NT2/D1 (cell line): ENCODE data around the gene RBMS3.
"Not testable (repeated sequence)": the region's sequence is repeated elsewhere in the genome, so short reads cannot be mapped to it uniquely, and the experiment has no call there.

Source experiments
- DNase-seq: peaks from one replicate; pipeline ENCODE4 v3.0.0-alpha.2; 2011; ENCODE audit warnings: low read depth, low spot score
- H3K27me3 ChIP-seq: 2 replicates; pipeline ENCODE4 v1.6.0; 2011; ENCODE audit warnings: mild to moderate bottlenecking; ENCODE audit not compliant: insufficient read length, insufficient read depth
- H3K36me3 ChIP-seq: 2 replicates; pipeline ENCODE4 v1.6.1; 2011; ENCODE audit warnings: mild to moderate bottlenecking, low read length, mixed read lengths; ENCODE audit not compliant: insufficient read depth, insufficient read length
- H3K4me1 ChIP-seq: 2 replicates; pipeline ENCODE4 v1.5.1; 2011; ENCODE audit not compliant: insufficient read depth, insufficient read length
- H3K4me3 ChIP-seq: 2 replicates; pipeline ENCODE4 v1.5.1; 2011; ENCODE audit warnings: low read depth; ENCODE audit not compliant: insufficient read length
- H3K9ac ChIP-seq: 2 replicates; pipeline ENCODE4 v1.6.0; 2011; ENCODE audit warnings: low read depth; ENCODE audit not compliant: insufficient read length
- H3K9me3 ChIP-seq: 2 replicates; pipeline ENCODE4 v1.5.1; 2011; ENCODE audit warnings: mild to moderate bottlenecking, low read length; ENCODE audit not compliant: insufficient read depth
- SUZ12 ChIP-seq: IDR thresholded peaks from 2 replicates; pipeline ENCODE4 v1.6.1; 2011; ENCODE audit not compliant: insufficient read length, insufficient read depth; ENCODE audit errors: extremely low read depth
- YY1 ChIP-seq: IDR thresholded peaks from 2 replicates; pipeline ENCODE4 v1.6.1; 2011; ENCODE audit not compliant: insufficient read length, insufficient read depth
- ZNF274 ChIP-seq: IDR thresholded peaks from 2 replicates; pipeline ENCODE4 v1.6.1; 2011; ENCODE audit warnings: mild to moderate bottlenecking, low read depth, low read length

RBMS3 gene

DNA sequence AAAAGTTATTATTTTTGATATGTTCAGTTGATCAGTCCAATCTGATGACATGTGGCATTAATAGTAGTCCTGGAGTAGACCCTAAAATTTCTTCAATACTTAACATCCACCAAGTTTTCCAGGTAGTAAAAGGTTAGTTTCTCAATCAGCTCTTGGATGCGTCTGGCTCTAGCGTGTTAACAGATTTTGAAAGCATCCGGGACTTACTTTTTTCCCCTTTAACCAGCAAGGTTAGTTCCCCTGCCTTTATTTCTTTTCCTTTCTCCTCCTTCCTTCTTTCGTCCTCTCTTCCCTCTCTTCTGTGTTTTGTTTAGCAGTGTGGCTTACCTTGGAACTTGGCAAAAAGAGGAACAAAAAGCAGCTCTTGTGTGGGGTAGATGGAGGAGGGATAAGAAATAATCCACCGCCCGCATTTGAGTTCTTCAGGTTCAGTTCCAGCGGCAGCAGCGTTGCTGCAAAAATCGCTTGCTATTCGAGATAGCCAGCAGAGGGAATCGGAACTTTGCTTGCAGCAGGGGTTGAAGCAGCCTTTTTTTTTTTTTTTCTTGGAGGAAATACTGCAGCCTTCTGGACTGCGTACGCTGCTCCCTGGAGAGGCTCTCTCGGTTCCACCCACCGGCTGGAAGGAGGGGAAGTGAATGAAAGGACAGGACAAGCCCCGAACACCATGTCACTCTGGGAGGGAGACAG, at the start of gene RBMS3:
RBMS3 (plus strand) TSS at position 668 of the 690 bp plus-strand sequence.
- Histone ChIP-seq H3K9me3 (no peaks in the 10 kb centered on the region), H3K36me3 (no peaks in the 10 kb centered on the region), H3K27me3 (no peaks in the 10 kb centered on the region), H3K9ac (peak within 1 kb of the TSS; percentile 62), H3K4me3 (peak within 1 kb of the TSS; percentile 9), H3K4me1 (no peaks in the 10 kb centered on the region)
- TF ChIP-seq SUZ12: no peak
- TF ChIP-seq YY1: no peak
- peak; percentile 81 for DNase-seq

DNA sequence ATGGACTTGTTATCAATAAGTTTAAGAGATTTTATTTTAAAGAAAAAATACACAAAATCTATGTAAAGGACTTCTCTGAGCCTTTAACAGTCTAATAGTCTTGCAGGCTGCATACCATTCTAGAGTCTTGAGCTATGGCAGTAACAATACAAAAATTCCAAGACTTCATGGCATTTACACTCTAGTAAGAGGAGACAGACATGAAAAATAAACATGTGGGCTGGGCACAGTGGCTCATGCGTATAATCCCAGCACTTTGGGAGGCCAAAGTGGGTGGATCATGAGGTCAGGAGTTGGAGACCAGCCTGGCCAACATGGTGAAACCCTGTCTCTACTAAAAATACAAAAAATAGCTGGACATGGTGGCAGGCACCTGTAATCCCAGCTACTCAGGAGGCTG, 47.7 kb upstream of the RBMS3 start:
- not testable (repeated sequence) for H3K4me3 ChIP-seq, H3K27me3 ChIP-seq, H3K36me3 ChIP-seq, H3K9ac ChIP-seq, DNase-seq, H3K4me1 ChIP-seq, H3K9me3 ChIP-seq

DNA sequence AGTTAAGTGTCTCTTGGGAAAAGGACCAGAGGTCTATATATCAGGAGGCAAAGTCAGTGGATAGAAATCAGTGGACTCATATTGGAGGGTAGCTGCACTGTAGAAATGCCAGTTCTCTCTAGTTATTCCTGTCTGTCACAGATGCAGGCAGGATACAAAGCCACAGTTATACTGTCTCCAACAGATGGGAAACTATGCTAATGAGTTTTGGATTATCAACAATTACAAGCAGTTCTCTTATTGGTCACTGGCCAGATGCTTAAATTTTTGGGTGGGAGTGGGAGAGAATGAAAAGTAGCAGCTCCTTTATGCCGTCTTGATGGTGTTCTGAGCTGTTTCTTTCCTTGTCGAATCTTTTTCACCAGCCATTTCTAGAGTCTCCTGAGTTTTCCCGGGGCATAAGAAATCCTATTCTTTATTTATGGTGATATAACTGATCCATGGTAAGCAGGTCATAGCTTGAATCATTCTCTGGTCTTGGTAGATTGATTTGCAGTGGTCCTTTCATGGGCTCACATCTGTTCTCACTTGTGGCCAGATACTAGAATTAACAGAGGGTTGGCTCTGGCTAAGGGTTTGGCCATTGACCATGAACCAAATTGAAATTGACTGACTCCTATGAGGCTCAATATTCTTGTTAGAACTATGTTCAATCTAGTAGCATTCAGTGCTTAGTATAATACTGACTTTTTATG, 44.6 kb upstream of the RBMS3 start:
- no peak overlapping the region for H3K9ac ChIP-seq
- no peak overlapping the region for H3K4me3 ChIP-seq
- TF ChIP-seq ZNF274 (no peak), SUZ12 (no peak), YY1 (no peak)
- DNase-seq: no peak
- peaks cover 4% of the 10 kb centered on the region for H3K4me1 ChIP-seq
- no peaks in the 10 kb centered on the region for H3K27me3 ChIP-seq
- no peaks in the 10 kb centered on the region for H3K9me3 ChIP-seq
- no peaks in the 10 kb centered on the region for H3K36me3 ChIP-seq

DNA sequence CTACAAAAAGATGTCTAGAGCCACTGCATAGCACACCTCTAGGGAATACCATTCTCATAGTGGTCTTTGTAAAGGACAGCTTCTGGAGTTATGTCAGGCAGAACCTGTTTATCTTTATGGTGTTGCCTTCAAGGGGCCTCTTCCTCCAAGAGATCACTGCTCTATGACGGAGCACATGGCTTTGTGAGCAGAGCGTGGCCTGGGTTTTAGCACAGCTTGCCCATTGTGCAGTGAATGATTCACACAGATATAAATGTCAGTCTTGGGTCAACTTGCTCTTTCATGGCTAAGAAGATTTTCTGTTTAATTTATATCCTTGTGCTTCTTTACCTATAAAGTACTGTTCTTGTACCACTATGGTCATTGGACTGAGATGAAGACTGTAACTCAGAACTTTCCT, 41.5 kb upstream of the RBMS3 start:
- peaks cover 4% of the 10 kb centered on the region for H3K4me1 ChIP-seq
- TF ChIP-seq ZNF274 (no peak), YY1 (no peak), SUZ12 (no peak)
- no peak overlapping the region for H3K9ac ChIP-seq
- no peak overlapping the region for H3K4me3 ChIP-seq
- H3K9me3 ChIP-seq: no peaks in the 10 kb centered on the region
- no peak for DNase-seq
- H3K27me3 ChIP-seq: no peaks in the 10 kb centered on the region
- no peaks in the 10 kb centered on the region for H3K36me3 ChIP-seq

DNA sequence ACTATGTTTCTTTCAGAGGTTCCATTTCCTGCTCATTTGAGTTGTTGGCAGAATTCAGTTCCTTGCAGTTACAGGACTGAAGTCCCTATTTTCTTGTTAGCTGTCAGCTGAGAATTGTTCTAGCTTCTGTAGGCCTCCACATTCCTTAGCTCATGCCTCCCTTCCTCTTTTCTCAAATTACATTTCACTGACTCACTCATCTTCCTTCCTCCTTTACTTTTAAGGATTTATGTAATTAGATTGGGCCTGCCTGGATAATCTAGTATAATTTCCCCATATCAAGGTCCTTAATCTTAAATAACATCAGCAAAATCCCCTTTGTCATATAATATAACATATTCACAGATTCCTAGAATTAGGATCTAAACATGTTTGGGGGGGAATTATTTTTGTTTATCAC, 40.6 kb upstream of the RBMS3 start:
- Histone ChIP-seq H3K4me3 (no peak overlapping the region), H3K36me3 (no peaks in the 10 kb centered on the region), H3K9ac (no peak overlapping the region), H3K4me1 (peaks cover 4% of the 10 kb centered on the region), H3K9me3 (no peaks in the 10 kb centered on the region), H3K27me3 (no peaks in the 10 kb centered on the region)
- DNase-seq: peak; percentile 8
- TF ChIP-seq YY1 (no peak), ZNF274 (no peak), SUZ12 (no peak)

- H3K4me3 ChIP-seq: no peak overlapping the region
- H3K4me1 ChIP-seq: peaks cover 4% of the 10 kb centered on the region
- no peak for DNase-seq
- TF ChIP-seq SUZ12 (no peak), YY1 (no peak), ZNF274 (no peak)
- H3K27me3 ChIP-seq: no peaks in the 10 kb centered on the region
- H3K9ac ChIP-seq: no peak overlapping the region
- no peaks in the 10 kb centered on the region for H3K36me3 ChIP-seq
- no peaks in the 10 kb centered on the region for H3K9me3 ChIP-seq
Measured at GRCh38 chr3:29240887-29241286, 40.0 kb upstream of the RBMS3 start.

- Histone ChIP-seq H3K27me3 (no peaks in the 10 kb centered on the region), H3K4me3 (no peak overlapping the region), H3K36me3 (no peaks in the 10 kb centered on the region), H3K9me3 (no peaks in the 10 kb centered on the region), H3K4me1 (peaks cover 4% of the 10 kb centered on the region), H3K9ac (no peak overlapping the region)
- TF ChIP-seq SUZ12 (no peak), YY1 (no peak), ZNF274 (no peak)
- DNase-seq: no peak
Measured at GRCh38 chr3:29241855-29242254, 39.0 kb upstream of the RBMS3 start.
